Karpas-422 (cell line): ENCODE results near the gene VAT1L. TPM values are rescaled to one million over a fixed set of nuclear protein-coding genes. Genes with fewer than 3 reads are reported as not detected.

Experiments
- DNase-seq: peaks from one replicate; pipeline ENCODE4 v3.0.0-alpha.2; 2015
- H2AFZ ChIP-seq: fragments of 200-600 bp; sonication (generic); 2 replicates; pipeline ENCODE4 v1.6.1; 2014; ENCODE audit warnings: antibody characterized with exemption, low read length, mixed read lengths
- H3K27ac ChIP-seq: fragments of 200-600 bp; sonication (generic); 2 replicates; pipeline ENCODE4 v1.5.1; 2014; ENCODE audit warnings: mild to moderate bottlenecking, low read length, moderate library complexity
- H3K27me3 ChIP-seq: fragments of 200-600 bp; sonication (generic); 2 replicates; pipeline ENCODE4 v1.6.1; 2014; ENCODE audit warnings: low read length, mixed read lengths
- H3K36me3 ChIP-seq: fragments of 200-600 bp; sonication (generic); 2 replicates; pipeline ENCODE4 v1.6.1; 2014; ENCODE audit warnings: low read length, mixed read lengths; ENCODE audit not compliant: insufficient read depth
- H3K4me1 ChIP-seq: fragments of 200-600 bp; sonication (generic); 2 replicates; pipeline ENCODE4 v1.6.1; 2014; ENCODE audit warnings: mild to moderate bottlenecking, low read length, mixed read lengths
- H3K4me2 ChIP-seq: fragments of 200-600 bp; sonication (generic); 2 replicates; pipeline ENCODE4 v1.6.1; 2014; ENCODE audit warnings: low read length, low read depth, mild to moderate bottlenecking; ENCODE audit not compliant: poor library complexity, severe bottlenecking
- H3K4me3 ChIP-seq: fragments of 200-600 bp; sonication (generic); 2 replicates; pipeline ENCODE4 v1.5.1; 2014; ENCODE audit warnings: mild to moderate bottlenecking, antibody characterized with exemption, low read length, mixed read lengths
- H3K79me2 ChIP-seq: fragments of 200-600 bp; sonication (generic); 2 replicates; pipeline ENCODE4 v1.6.1; 2014; ENCODE audit warnings: mild to moderate bottlenecking, low read length, mixed read lengths
- H3K9ac ChIP-seq: fragments of 200-600 bp; sonication (generic); 2 replicates; pipeline ENCODE4 v1.6.0; 2014; ENCODE audit warnings: low read length
- H3K9me2 ChIP-seq: fragments of 200-600 bp; sonication (generic), shearing (Covaris generic); replicated peaks from 2 replicates; pipeline ENCODE4 v1.6.0; 2014; ENCODE audit warnings: mild to moderate bottlenecking, low read length, moderate library complexity; ENCODE audit not compliant: insufficient read depth
- H3K9me3 ChIP-seq: fragments of 300-700, 200-600 bp; sonication (generic); 2 replicates; pipeline ENCODE4 v1.6.1; 2014; ENCODE audit warnings: low read length, mixed read lengths
- H4K20me1 ChIP-seq: fragments of 200-600 bp; sonication (generic); 2 replicates; pipeline ENCODE4 v1.6.1; 2014; ENCODE audit warnings: mild to moderate bottlenecking, antibody characterized with exemption, low read length, low read depth; ENCODE audit not compliant: insufficient read depth
- total RNA-seq: library from RNA; depleted of rRNA; stranded (reverse); fragments of >200 nt; shearing (Covaris generic); gene quantifications from 2 replicates; pipeline ENCODE4 v1.2.3, GENCODE V29; 2014; ENCODE audit warnings: low replicate concordance

The VAT1L gene
- total RNA-seq, 1 experiment from 2014 or later, result 5.1 TPM

GRCh38 chr16:77969861-77970260 lies 181.5 kb downstream of the VAT1L start:
- Histone ChIP-seq H3K4me3 (no peak overlapping the region), H3K9me3 (no peaks in the 10 kb centered on the region), H3K9me2 (no peaks in the 10 kb centered on the region), H3K9ac (no peak overlapping the region), H3K36me3 (no peaks in the 10 kb centered on the region), H3K27me3 (no peaks in the 10 kb centered on the region), H2AFZ (no peak overlapping the region), H3K27ac (no peak overlapping the region), H4K20me1 (no peaks in the 10 kb centered on the region), H3K4me1 (no peaks in the 10 kb centered on the region), H3K4me2 (no peak overlapping the region), H3K79me2 (no peaks in the 10 kb centered on the region)
- DNase-seq, result no peak

GRCh38 chr16:77970371-77970770 lies 182.0 kb downstream of the VAT1L start:
- H3K9ac ChIP-seq, result no peak overlapping the region
- no peak overlapping the region for H3K27ac ChIP-seq
- H3K79me2 ChIP-seq, result no peaks in the 10 kb centered on the region
- no peaks in the 10 kb centered on the region for H3K27me3 ChIP-seq
- H2AFZ ChIP-seq, result no peak overlapping the region
- H3K4me3 ChIP-seq, result no peak overlapping the region
- H3K4me1 ChIP-seq, result no peaks in the 10 kb centered on the region
- H3K9me2 ChIP-seq, result no peaks in the 10 kb centered on the region
- no peak overlapping the region for H3K4me2 ChIP-seq
- no peaks in the 10 kb centered on the region for H4K20me1 ChIP-seq
- no peaks in the 10 kb centered on the region for H3K36me3 ChIP-seq
- DNase-seq, result no peak
- H3K9me3 ChIP-seq, result no peaks in the 10 kb centered on the region

GRCh38 chr16:77971306-77972061 lies 183.1 kb downstream of the VAT1L start:
- Histone ChIP-seq H3K36me3 (no peaks in the 10 kb centered on the region), H3K9me3 (no peaks in the 10 kb centered on the region), H3K9ac (no peak overlapping the region), H3K27ac (no peak overlapping the region), H4K20me1 (no peaks in the 10 kb centered on the region), H3K4me3 (no peak overlapping the region), H2AFZ (no peak overlapping the region), H3K9me2 (no peaks in the 10 kb centered on the region), H3K27me3 (no peaks in the 10 kb centered on the region), H3K79me2 (no peaks in the 10 kb centered on the region), H3K4me2 (no peak overlapping the region), H3K4me1 (no peaks in the 10 kb centered on the region)
- peak; percentile 94 for DNase-seq

- Histone ChIP-seq H3K4me3 (no peak overlapping the region), H3K27ac (no peak overlapping the region), H3K9me2 (no peaks in the 10 kb centered on the region), H3K9me3 (no peaks in the 10 kb centered on the region), H2AFZ (no peak overlapping the region), H3K27me3 (no peaks in the 10 kb centered on the region), H3K36me3 (no peaks in the 10 kb centered on the region), H3K4me1 (no peaks in the 10 kb centered on the region), H3K4me2 (no peak overlapping the region), H3K9ac (no peak overlapping the region), H3K79me2 (no peaks in the 10 kb centered on the region), H4K20me1 (no peaks in the 10 kb centered on the region)
- DNase-seq, result no peak
These were observed 183.7 kb downstream of the VAT1L start for GRCh38 chr16:77972062-77972392.

- H3K79me2 ChIP-seq, result no peaks in the 10 kb centered on the region
- no peaks in the 10 kb centered on the region for H3K27me3 ChIP-seq
- H3K4me1 ChIP-seq, result no peaks in the 10 kb centered on the region
- H3K27ac ChIP-seq, result no peak overlapping the region
- H3K9ac ChIP-seq, result no peak overlapping the region
- no peak overlapping the region for H3K4me2 ChIP-seq
- peak; percentile 61 for DNase-seq
- no peaks in the 10 kb centered on the region for H3K9me3 ChIP-seq
- no peaks in the 10 kb centered on the region for H3K36me3 ChIP-seq
- H3K9me2 ChIP-seq, result no peaks in the 10 kb centered on the region
- H4K20me1 ChIP-seq, result no peaks in the 10 kb centered on the region
- no peak overlapping the region for H3K4me3 ChIP-seq
- no peak overlapping the region for H2AFZ ChIP-seq
These were observed 186.5 kb downstream of the VAT1L start for GRCh38 chr16:77974883-77975282.

GRCh38 chr16:77975942-77976341 lies 187.6 kb downstream of the VAT1L start:
- Histone ChIP-seq H3K27me3 (no peaks in the 10 kb centered on the region), H2AFZ (no peak overlapping the region), H3K27ac (no peak overlapping the region), H3K9me3 (no peaks in the 10 kb centered on the region), H3K9ac (no peak overlapping the region), H3K4me2 (no peak overlapping the region), H3K4me3 (no peak overlapping the region), H3K36me3 (no peaks in the 10 kb centered on the region), H3K9me2 (no peaks in the 10 kb centered on the region), H3K4me1 (no peaks in the 10 kb centered on the region), H4K20me1 (no peaks in the 10 kb centered on the region), H3K79me2 (no peaks in the 10 kb centered on the region)
- no peak for DNase-seq

GRCh38 chr16:77977339-77977738 lies 189.0 kb downstream of the VAT1L start:
- Histone ChIP-seq H3K9me3 (no peaks in the 10 kb centered on the region), H3K4me1 (no peaks in the 10 kb centered on the region), H3K27ac (no peak overlapping the region), H3K36me3 (no peaks in the 10 kb centered on the region), H4K20me1 (no peaks in the 10 kb centered on the region), H3K4me2 (no peak overlapping the region), H3K4me3 (no peak overlapping the region), H3K27me3 (no peaks in the 10 kb centered on the region), H3K79me2 (no peaks in the 10 kb centered on the region), H3K9me2 (no peaks in the 10 kb centered on the region), H3K9ac (no peak overlapping the region), H2AFZ (no peak overlapping the region)
- DNase-seq, result no peak

GRCh38 chr16:77985111-77985510 lies 196.7 kb downstream of the VAT1L start:
- Histone ChIP-seq H3K9me3 (no peaks in the 10 kb centered on the region), H2AFZ (no peak overlapping the region)

More at GRCh38 chr16:77985111-77985510, 196.7 kb downstream of the VAT1L start:
- no peaks in the 10 kb centered on the region for H3K79me2 ChIP-seq
- H3K9ac ChIP-seq, result no peak overlapping the region
- no peaks in the 10 kb centered on the region for H3K9me2 ChIP-seq
- H3K27ac ChIP-seq, result no peak overlapping the region
- DNase-seq, result no peak
- no peaks in the 10 kb centered on the region for H4K20me1 ChIP-seq
- H3K4me1 ChIP-seq, result peaks cover 10% of the 10 kb centered on the region
- H3K4me2 ChIP-seq, result no peak overlapping the region
- H3K36me3 ChIP-seq, result no peaks in the 10 kb centered on the region
- H3K27me3 ChIP-seq, result no peaks in the 10 kb centered on the region
- no peak overlapping the region for H3K4me3 ChIP-seq
